Stimulated activated CD8-positive, alpha-beta memory T cell treated with anti-CD3 and anti-CD28 coated beads, Interleukin-4, amount 100 ng/mL, for 24 hours (primary cell): ENCODE data around the gene RNF8.

Experiments
- DNase-seq: peaks from one replicate; pipeline ENCODE4 v3.0.0-alpha.2; 2020; ENCODE audit warnings: low read depth

RNF8 gene

GRCh38 chr6:37359039-37359438 lies 5.3 kb downstream of the RNF8 start:
- no peak for DNase-seq

- no peak for DNase-seq
Observed at GRCh38 chr6:37362101-37362828, 8.5 kb downstream of the RNF8 start.

DNA sequence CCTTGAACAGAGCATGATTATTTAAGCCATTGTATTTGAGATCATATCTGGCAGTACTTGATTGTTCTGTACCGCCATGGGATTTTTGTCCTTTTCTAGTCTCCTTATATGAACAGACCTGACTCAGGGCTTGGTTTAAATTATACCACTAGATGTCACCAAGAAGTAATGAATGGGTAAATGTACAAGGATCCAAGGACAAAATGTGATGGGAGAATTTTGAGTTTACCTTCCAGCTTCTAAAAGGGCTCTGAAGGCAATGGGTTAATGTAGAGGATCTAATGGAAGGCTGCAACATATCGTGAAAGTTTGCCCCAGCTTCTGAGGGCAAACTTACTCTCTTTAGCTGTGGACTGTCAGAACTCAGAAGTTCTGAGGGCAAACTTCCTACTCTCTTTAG lies 12.0 kb downstream of the RNF8 start:
- no peak for DNase-seq

DNA sequence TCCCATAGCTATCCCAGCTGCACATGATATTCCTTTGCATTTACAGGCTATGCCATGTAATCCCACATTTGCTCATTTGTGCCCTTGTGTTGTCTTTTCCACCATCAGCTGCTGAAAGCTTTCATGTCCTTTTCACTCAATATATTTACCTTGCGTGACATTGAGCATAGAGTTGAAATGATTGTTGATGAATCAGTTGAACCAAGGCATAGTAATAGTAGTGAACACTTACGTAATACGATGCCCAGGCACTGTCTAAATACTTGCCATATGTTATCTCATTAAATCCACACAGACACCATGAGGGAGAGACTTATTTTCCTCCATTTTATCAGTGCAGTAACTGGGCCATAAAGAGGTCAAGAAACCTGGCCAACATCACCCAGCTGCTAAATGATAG lies 13.1 kb downstream of the RNF8 start:
- DNase-seq = no peak

- no peak for DNase-seq
Observed at GRCh38 chr6:37368961-37369320, 15.2 kb downstream of the RNF8 start.

GRCh38 chr6:37369321-37370201 lies 15.8 kb downstream of the RNF8 start:
- DNase-seq = no peak

- DNase-seq = no peak
Observed at GRCh38 chr6:37371154-37372083, 17.6 kb downstream of the RNF8 start.

- no peak for DNase-seq
Observed at GRCh38 chr6:37372116-37372515, 18.3 kb downstream of the RNF8 start.

DNA sequence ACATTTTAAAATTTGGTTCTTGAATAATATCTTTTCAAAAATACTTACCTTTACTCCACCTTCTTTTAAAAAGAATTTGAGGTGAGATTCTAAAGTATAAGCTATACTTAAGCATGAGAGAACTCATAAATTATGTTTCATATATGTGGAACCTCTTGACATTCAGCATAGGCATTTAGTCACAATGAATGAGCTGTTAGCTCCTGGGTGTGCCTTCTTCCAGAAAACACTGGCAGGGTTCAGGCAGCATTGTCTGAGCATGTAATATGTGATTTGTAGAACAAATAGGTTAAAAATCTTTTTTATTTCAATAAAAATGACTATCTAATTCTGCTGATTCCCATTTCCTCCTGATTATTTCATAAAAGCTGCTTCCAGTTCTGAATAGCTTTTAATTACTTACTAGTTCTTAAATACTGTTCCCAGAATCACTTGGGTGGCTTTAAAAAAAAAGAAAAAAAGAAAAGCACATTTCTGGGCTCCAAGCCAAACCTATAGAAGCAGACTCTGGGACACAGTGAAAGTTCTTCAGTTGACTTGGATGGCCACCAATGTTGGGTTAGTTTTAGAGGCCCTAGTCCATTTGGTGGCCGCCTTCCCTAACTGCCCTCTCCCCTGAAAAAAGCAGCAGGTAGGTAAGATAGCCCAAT lies 20.2 kb downstream of the RNF8 start:
- DNase-seq = no peak

DNA sequence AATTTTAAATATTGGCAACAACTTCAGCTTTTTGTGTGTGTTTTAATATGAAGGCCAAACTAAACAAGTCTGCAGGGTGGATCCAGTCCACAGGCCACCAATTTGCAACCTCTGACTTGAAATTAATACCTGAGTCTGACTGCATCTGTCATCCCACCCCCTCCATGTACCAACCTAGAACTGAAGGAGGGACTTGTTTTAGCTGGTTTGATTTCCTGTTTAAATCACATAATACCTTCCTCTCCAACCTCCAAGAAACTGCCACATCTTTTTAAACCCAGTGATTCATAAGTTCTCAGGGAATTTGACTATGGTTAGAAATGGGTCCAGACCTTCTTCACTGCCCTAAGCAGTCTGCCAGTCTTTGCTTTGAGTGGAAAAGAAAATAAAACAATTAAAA lies 21.6 kb downstream of the RNF8 start:
- no peak for DNase-seq

- DNase-seq = no peak
Observed at GRCh38 chr6:37376078-37376743, 22.4 kb downstream of the RNF8 start.

DNA sequence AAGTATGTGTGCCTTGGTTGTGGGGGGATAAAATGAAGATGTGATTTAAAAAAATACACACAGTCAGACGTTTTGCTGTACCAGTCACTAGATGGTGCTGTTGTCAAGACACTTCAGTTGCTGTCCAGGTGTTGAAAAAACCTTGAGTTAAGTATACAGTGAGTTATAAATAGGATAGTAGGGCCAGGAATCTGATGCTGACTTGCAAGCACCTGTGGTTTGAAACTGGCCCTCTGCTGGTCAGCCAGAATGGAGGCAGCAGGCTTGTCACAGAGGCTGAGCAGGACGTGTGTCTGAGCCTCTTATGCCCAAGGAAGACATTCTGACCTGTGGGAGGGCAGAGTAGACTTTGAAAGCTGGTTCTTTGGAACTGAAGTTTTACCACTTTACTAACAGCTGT lies 27.8 kb downstream of the RNF8 start:
- no peak for DNase-seq

- no peak for DNase-seq
Observed at GRCh38 chr6:37382994-37383765, 29.4 kb downstream of the RNF8 start.

- no peak for DNase-seq
Observed at GRCh38 chr6:37388578-37388977, 34.8 kb downstream of the RNF8 start.

DNA sequence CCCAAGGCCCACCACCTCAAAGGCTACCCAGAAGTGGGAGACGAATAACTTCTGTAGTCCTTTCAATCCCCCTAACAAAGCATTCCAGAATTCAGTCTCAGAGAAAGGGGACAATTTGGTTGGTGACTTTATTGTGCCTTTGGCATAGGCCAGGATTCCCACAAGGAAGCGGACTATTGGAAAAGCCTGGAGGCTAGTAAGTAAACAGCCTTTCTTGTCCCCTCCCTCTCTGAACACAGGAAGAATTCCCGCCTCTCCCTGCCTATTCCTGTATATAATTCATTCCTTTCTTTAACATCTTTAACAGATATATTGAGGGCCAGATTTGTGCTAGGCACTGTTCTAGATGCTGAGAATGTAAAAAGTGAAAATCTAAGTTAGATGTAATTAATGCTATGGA lies 36.1 kb downstream of the RNF8 start:
- DNase-seq = no peak

DNA sequence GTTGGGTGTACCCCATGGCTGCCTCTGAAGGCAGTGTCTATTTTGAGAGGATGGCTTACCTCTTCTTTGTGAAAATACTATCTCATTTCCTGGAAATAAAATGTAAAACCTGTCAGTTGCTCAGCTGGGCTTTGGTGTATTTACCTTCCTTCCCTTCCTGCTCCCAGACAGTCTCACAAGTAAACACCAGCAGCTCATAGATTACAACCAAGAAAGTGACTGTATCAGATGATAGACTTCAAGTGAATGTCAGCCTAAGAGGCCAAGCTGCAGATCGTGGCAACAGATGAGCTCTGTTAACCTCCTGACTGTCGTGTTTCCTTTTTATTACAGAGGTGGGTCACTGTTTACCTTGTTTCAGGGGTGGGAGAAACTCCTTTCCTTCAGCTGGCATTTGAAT lies 37.3 kb downstream of the RNF8 start:
- no peak for DNase-seq

DNA sequence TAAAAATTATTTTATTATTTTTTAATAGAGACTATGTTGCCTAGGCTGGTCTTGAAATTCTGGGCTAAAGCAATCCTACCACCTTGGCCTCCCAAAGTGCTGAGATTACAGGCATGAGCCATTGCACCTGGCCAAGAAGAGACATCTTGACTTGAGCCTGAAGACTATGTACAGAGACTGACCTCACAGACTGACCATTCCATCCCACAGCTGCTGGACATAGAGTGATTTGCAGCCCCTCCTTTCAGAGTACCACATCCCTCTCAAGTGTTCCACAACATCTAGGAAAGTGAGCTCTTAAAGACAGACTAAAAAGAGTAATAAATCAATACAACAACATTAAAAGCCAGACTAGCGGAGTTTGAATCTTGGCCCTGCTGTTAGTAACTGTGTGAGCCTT lies 39.0 kb downstream of the RNF8 start:
- DNase-seq = no peak

- DNase-seq = no peak
Observed at GRCh38 chr6:37393381-37393929, 39.7 kb downstream of the RNF8 start.

- no peak for DNase-seq
Observed at GRCh38 chr6:37396571-37397180, 42.9 kb downstream of the RNF8 start.

- DNase-seq = no peak
Observed at GRCh38 chr6:37399131-37399530, 45.3 kb downstream of the RNF8 start.
